Fibroblast of pulmonary artery (primary cell): ENCODE measurements around the gene LCN1.
A peak's percentile ranks its signal among the peaks of the same experiment; 100 is the strongest.

Source experiments
- DNase-seq: peaks from one replicate; pipeline ENCODE4 v3.0.0-alpha.2; 2010; ENCODE audit warnings: low read depth
- H3K4me3 ChIP-seq: replicated peaks from 2 replicates; pipeline ENCODE4 v1.5.1; 2011; ENCODE audit warnings: low read depth, mild to moderate bottlenecking, control low read depth, low read length, moderate library complexity
- CTCF ChIP-seq: IDR thresholded peaks from 2 replicates; pipeline ENCODE4 v1.5.1; 2011; ENCODE audit warnings: mild to moderate bottlenecking, control low read depth, low read length, inconsistent platforms; ENCODE audit errors: missing control alignments

LCN1 gene

GRCh38 chr9:135520916-135521607, at the start of gene LCN1:
TSS of gene LCN1 (plus strand) at chr9:135521440. CDS start at chr9:135521498, 58 bp downstream.
- DNase-seq: no peak
- TF ChIP-seq CTCF: no peak
- H3K4me3 ChIP-seq: no peak within 1 kb of the TSS

DNA sequence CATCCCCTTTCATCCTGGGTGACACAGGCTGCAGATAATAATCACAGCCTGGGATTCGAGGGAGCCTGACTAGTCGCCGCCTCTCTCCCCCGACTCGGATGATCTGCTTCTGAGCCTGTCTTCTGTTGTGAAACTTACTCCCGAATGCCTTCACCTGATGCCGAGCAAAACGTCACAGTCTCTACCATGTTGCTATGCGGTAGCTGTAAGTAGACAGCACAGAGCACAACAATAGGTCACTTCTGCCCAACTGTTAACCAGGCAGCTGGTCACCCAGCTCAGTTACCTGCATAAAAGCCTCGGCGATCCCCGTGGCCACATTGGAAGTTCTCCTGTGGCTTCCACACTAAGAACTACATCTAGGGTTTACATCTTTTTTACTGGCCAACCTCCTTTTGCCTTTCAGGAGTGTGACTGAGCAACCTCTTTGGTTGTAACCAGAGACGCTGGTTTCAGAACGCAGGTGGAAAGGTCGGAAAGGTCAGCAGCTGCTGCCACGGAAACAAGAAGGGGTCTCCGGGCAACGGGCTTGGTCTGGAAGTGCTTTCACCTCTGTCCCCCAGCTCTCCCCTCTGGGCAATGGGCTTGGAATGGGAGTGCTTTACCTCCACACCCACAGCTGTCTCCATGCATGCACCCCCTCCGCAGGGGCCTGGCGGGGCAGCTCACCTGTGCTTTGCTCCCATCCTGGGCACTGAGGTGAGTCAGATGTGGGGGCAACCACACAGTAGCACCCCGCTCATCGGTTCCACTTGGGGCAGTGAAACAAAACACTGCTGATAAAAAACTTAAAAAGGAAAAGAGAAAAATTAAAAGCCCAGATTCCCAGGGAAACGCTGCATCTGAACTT, 49.2 kb upstream of the LCN1 start:
- no peak for TF ChIP-seq CTCF
- no peak overlapping the region for H3K4me3 ChIP-seq
- no peak for DNase-seq

DNA sequence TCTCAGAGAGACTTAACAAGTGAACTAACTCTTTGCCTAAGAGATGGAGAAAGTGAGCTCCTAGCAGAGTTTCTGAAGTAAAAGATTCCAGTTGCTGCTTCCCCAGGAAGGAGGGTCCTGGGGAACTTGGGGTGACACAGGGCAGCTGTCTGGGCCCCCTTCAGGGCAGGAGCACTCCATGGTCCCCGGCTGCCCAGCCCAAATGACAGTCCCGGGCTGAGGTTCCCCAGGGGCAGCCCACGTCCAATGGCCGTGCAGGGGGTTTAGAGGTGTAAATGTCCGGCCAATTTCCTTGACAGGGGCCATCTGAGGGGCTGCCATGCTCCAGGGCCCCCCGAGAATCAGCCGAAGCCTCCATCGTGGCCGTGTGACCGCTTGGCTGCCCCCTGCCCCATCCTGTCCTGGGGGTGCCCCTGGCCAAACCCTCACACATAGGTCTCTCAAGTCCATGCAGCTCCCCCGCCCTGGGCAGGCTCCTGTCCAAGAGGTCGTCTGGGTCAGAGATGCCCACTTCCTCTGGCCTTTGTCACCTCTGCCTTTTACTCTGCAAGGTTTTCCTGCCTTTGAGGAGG, 47.2 kb upstream of the LCN1 start:
- no peak for DNase-seq
- H3K4me3 ChIP-seq: no peak overlapping the region

DNA sequence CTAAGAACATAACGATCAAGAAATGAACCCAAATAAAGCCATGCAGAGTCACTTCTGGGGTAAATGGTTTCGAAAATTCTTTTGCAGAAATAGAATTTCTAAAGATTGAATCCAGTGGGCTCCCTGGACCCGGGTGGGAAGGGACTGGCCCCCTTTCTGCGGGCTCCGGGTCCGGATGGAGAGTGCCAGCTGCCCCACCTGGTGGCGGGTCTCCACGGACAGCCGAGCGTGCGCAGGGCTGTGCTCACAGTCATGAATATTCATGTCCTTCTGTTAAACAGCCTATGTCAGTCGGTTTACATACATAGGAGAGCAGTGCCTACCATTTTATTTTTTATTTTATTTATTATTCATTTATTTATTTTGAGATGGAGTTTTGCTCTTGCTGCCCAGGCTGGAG, 46.3 kb upstream of the LCN1 start:
- peak; percentile 43 for TF ChIP-seq CTCF
- peak; percentile 16 for DNase-seq
- H3K4me3 ChIP-seq: no peak overlapping the region

More for the DNA sequence above, 47.2 kb upstream of the LCN1 start:
- no peak for TF ChIP-seq CTCF

- DNase-seq: peak; percentile 33
- TF ChIP-seq CTCF: no peak
- H3K4me3 ChIP-seq: no peak overlapping the region
Measured at GRCh38 chr9:135476561-135477355, 44.5 kb upstream of the LCN1 start.

- TF ChIP-seq CTCF: no peak
- no peak overlapping the region for H3K4me3 ChIP-seq
- DNase-seq: no peak
Measured at GRCh38 chr9:135478191-135478590, 43.0 kb upstream of the LCN1 start.
